Hippocampal formation (tissue), 2 donors: Measurements from ENCODE around the gene CFH.
"Not testable (repeated sequence)": the region's sequence is repeated elsewhere in the genome, so short reads cannot be mapped to it uniquely, and the experiment has no call there.

Experiments
- DNase-seq, 2 donors: peaks; one replicate each; lab custom pipeline; 2025; lab: John Stamatoyannopoulos, UW

CFH gene

GRCh38 chr1:196667131-196667530 is 15.3 kb downstream of the CFH start:
- no peak for DNase-seq

GRCh38 chr1:196669051-196669450 is 17.2 kb downstream of the CFH start:
- DNase-seq: no peak

- no peak for DNase-seq
These were observed 17.9 kb downstream of the CFH start for GRCh38 chr1:196669693-196670092.

GRCh38 chr1:196674908-196675307 is 23.1 kb downstream of the CFH start:
- no peak for DNase-seq

GRCh38 chr1:196677781-196678509 is 26.1 kb downstream of the CFH start:
- no peak for DNase-seq

- DNase-seq: no peak
These were observed 26.7 kb downstream of the CFH start for GRCh38 chr1:196678510-196678884.

GRCh38 chr1:196680107-196680506 is 28.3 kb downstream of the CFH start:
- DNase-seq: no peak

GRCh38 chr1:196684476-196684875 is 32.6 kb downstream of the CFH start:
- DNase-seq: no peak

- DNase-seq: no peak
These were observed 33.7 kb downstream of the CFH start for GRCh38 chr1:196685506-196685905.

GRCh38 chr1:196689001-196689400 is 37.2 kb downstream of the CFH start:
- DNase-seq: no peak

GRCh38 chr1:196690582-196690981 is 38.7 kb downstream of the CFH start:
- no peak for DNase-seq

GRCh38 chr1:196698993-196699392 is 47.1 kb downstream of the CFH start:
- no peak for DNase-seq

GRCh38 chr1:196701144-196701543 is 49.3 kb downstream of the CFH start:
- no peak for DNase-seq

- DNase-seq: not testable (repeated sequence)
These were observed 58.0 kb downstream of the CFH start for GRCh38 chr1:196709892-196710291.

GRCh38 chr1:196717868-196718267 is 66.0 kb downstream of the CFH start:
- no peak for DNase-seq

- DNase-seq: no peak
These were observed 71.7 kb downstream of the CFH start for GRCh38 chr1:196723325-196724185.

GRCh38 chr1:196732526-196732925 is 80.7 kb downstream of the CFH start:
- no peak for DNase-seq

- DNase-seq: no peak
These were observed 81.5 kb downstream of the CFH start for GRCh38 chr1:196733091-196733970.

- no peak for DNase-seq
These were observed 82.2 kb downstream of the CFH start for GRCh38 chr1:196734006-196734405.

GRCh38 chr1:196734460-196734859 is 82.6 kb downstream of the CFH start:
- no peak for DNase-seq

GRCh38 chr1:196738730-196739129 is 86.9 kb downstream of the CFH start:
- no peak for DNase-seq

GRCh38 chr1:196743244-196743643 is 91.4 kb downstream of the CFH start:
- DNase-seq: not testable (repeated sequence)
